WI38 (cell line): ENCODE measurements around the gene TBX4.
"Not testable (repeated sequence)": the region's sequence is repeated elsewhere in the genome, so short reads cannot be mapped to it uniquely, and the experiment has no call there.

Experiments used
- H3K4me3 ChIP-seq: 2 replicates; pipeline ENCODE4 v1.5.1; 2011; ENCODE audit warnings: low read depth, mild to moderate bottlenecking, control low read depth, low read length
- CTCF ChIP-seq: IDR thresholded peaks from 2 replicates; pipeline ENCODE4 v1.5.1; 2012; ENCODE audit warnings: low read depth, mild to moderate bottlenecking, control low read depth, low read length

Gene TBX4

GRCh38 chr17:61440697-61441096 lies 11.5 kb upstream of the TBX4 start:
- no peak for TF ChIP-seq CTCF
- no peak overlapping the region for H3K4me3 ChIP-seq

- not testable (repeated sequence) for H3K4me3 ChIP-seq
These were observed 10.7 kb upstream of the TBX4 start for GRCh38 chr17:61441507-61441906.

GRCh38 chr17:61442136-61442775 lies 10.0 kb upstream of the TBX4 start:
- TF ChIP-seq CTCF = no peak
- no peak overlapping the region for H3K4me3 ChIP-seq

- no peak for TF ChIP-seq CTCF
- H3K4me3 ChIP-seq = no peak overlapping the region
These were observed 9.2 kb upstream of the TBX4 start for GRCh38 chr17:61442878-61443474.

GRCh38 chr17:61443475-61443882 lies 8.7 kb upstream of the TBX4 start:
- H3K4me3 ChIP-seq = no peak overlapping the region

GRCh38 chr17:61444075-61444474 lies 8.1 kb upstream of the TBX4 start:
- no peak overlapping the region for H3K4me3 ChIP-seq
- TF ChIP-seq CTCF = no peak

More at GRCh38 chr17:61443475-61443882, 8.7 kb upstream of the TBX4 start:
- no peak for TF ChIP-seq CTCF

- TF ChIP-seq CTCF = no peak
- H3K4me3 ChIP-seq = no peak overlapping the region
These were observed 7.4 kb upstream of the TBX4 start for GRCh38 chr17:61444831-61445230.

GRCh38 chr17:61447358-61447757 lies 4.9 kb upstream of the TBX4 start:
- no peak overlapping the region for H3K4me3 ChIP-seq
- TF ChIP-seq CTCF = no peak
